ENCODE data around the gene LIX1L. TPM values are rescaled to one million over a fixed set of nuclear protein-coding genes. Genes with fewer than 3 reads are reported as not detected.
A peak's percentile ranks its signal among the peaks of the same experiment; 100 is the strongest.

LIX1L gene
- total and polyA plus RNA-seq, 2 of the 13 experiments (the other 11 are each of a cell fraction or from before 2014, with no cell fraction given) = 8.1 to 24.9 TPM

- TF ChIP-seq, protein P1, sequence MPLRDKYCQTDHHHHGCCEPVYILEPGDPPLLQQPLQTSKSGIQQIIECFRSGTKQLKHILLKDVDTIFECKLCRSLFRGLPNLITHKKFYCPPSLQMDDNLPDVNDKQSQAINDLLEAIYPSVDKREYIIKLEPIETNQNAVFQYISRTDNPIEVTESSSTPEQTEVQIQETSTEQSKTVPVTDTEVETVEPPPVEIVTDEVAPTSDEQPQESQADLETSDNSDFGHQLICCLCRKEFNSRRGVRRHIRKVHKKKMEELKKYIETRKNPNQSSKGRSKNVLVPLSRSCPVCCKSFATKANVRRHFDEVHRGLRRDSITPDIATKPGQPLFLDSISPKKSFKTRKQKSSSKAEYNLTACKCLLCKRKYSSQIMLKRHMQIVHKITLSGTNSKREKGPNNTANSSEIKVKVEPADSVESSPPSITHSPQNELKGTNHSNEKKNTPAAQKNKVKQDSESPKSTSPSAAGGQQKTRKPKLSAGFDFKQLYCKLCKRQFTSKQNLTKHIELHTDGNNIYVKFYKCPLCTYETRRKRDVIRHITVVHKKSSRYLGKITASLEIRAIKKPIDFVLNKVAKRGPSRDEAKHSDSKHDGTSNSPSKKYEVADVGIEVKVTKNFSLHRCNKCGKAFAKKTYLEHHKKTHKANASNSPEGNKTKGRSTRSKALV (CRISPR knock-in tag; IDR thresholded peaks at IDR 0.05) = peak; percentile 69; the same call in 1 of the 2 replicates
- no peak for TF ChIP-seq ZMYM3 (CRISPR knock-in tag; IDR thresholded peaks at IDR 0.05)
- peak in 1 of 2 experiments; percentile 76; a peak in 2 of 4 replicates for TF ChIP-seq KLF16 (CRISPR knock-in tag; IDR thresholded peaks at IDR 0.05)
- no peak; the same call in 1 of the 2 replicates for TF ChIP-seq ZNF773 (CRISPR knock-in tag; IDR thresholded peaks at IDR 0.05; ENCODE audit: borderline replicate concordance)
- TF ChIP-seq CBX1 (IDR thresholded peaks at IDR 0.05; ENCODE audit: low read depth) = no peak
- TF ChIP-seq POGK (CRISPR knock-in tag; conservative IDR thresholded peaks at IDR 0.05) = peak; percentile 67; the same call in 1 of the 2 replicates
- no peak for TF ChIP-seq BATF2 (CRISPR knock-in tag; IDR thresholded peaks at IDR 0.05)
- peak; percentile 44; the same call in 1 of the 2 replicates for TF ChIP-seq NFKB2 (CRISPR knock-in tag; IDR thresholded peaks at IDR 0.05; ENCODE audit: borderline replicate concordance)
- peak; percentile 20 for TF ChIP-seq AGO2 (optimal IDR thresholded peaks at IDR 0.05; ENCODE audit: low read depth, low read length)
- no peak; the same call in 1 of the 2 replicates for TF ChIP-seq FOXC1 (CRISPR knock-in tag; IDR thresholded peaks at IDR 0.05; ENCODE audit: borderline replicate concordance)
- 0 out of 2 replicates have a peak, but pooled peaks have one; percentile 25 for TF ChIP-seq KLF15 (CRISPR knock-in tag; IDR thresholded peaks at IDR 0.05; ENCODE audit: borderline replicate concordance)
- TF ChIP-seq, protein P2, sequence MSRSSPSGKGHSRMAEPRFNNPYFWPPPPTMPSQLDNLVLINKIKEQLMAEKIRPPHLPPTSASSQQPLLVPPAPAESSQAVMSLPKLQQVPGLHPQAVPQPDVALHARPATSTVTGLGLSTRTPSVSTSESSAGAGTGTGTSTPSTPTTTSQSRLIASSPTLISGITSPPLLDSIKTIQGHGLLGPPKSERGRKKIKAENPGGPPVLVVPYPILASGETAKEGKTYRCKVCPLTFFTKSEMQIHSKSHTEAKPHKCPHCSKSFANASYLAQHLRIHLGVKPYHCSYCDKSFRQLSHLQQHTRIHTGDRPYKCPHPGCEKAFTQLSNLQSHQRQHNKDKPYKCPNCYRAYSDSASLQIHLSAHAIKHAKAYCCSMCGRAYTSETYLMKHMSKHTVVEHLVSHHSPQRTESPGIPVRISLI (CRISPR knock-in tag; IDR thresholded peaks at IDR 0.05; ENCODE audit: borderline replicate concordance) = no peak
- TF ChIP-seq ZNF747 (CRISPR knock-in tag; IDR thresholded peaks at IDR 0.05; ENCODE audit: borderline replicate concordance) = peak; percentile 53; the same call in 1 of the 2 replicates
- peak; percentile 66 for TF ChIP-seq POLR2AphosphoS5 (IDR thresholded peaks at IDR 0.05; ENCODE audit: low read depth, low read length)
- peak; percentile 47; the same call in 1 of the 2 replicates for TF ChIP-seq DMAP1 (CRISPR knock-in tag; IDR thresholded peaks at IDR 0.05)
- TF ChIP-seq ZBTB1 (CRISPR knock-in tag; IDR thresholded peaks at IDR 0.05; ENCODE audit: borderline replicate concordance) = no peak
- no peak for TF ChIP-seq NCOA5 (CRISPR knock-in tag; IDR thresholded peaks at IDR 0.05)
- TF ChIP-seq ZNF296 (CRISPR knock-in tag; conservative IDR thresholded peaks at IDR 0.05) = no peak
Observed at GRCh38 chr1:145957443-145958319, at the start of gene LIX1L (continued).

Data from HepG2 (cell line).